GM19043 (cell line): ENCODE results near the gene RANBP9.

Experiments used
- ATAC-seq: cut with Tn5 transposase; IDR thresholded peaks from one replicate; pipeline ENCODE4 v1.9.1; 2021; ENCODE audit warnings: low read depth; ENCODE audit not compliant: unreplicated experiment

Gene RANBP9

GRCh38 chr6:13679996-13680395 is 31.6 kb downstream of the RANBP9 start:
- no peak for ATAC-seq

GRCh38 chr6:13678255-13678983 is 33.2 kb downstream of the RANBP9 start:
- ATAC-seq: no peak

- no peak for ATAC-seq
Observed at GRCh38 chr6:13677878-13678254, 33.8 kb downstream of the RANBP9 start.

- no peak for ATAC-seq
Observed at GRCh38 chr6:13676551-13677156, 35.0 kb downstream of the RANBP9 start.

GRCh38 chr6:13674533-13675190 is 37.0 kb downstream of the RANBP9 start:
- no peak for ATAC-seq

GRCh38 chr6:13673825-13674444 is 37.7 kb downstream of the RANBP9 start:
- ATAC-seq: no peak

- no peak for ATAC-seq
Observed at GRCh38 chr6:13673368-13673767, 38.3 kb downstream of the RANBP9 start.

GRCh38 chr6:13672904-13673303 is 38.7 kb downstream of the RANBP9 start:
- no peak for ATAC-seq

- ATAC-seq: no peak
Observed at GRCh38 chr6:13671548-13672127, 40.0 kb downstream of the RANBP9 start.

- no peak for ATAC-seq
Observed at GRCh38 chr6:13669476-13669875, 42.2 kb downstream of the RANBP9 start.

- ATAC-seq: no peak
Observed at GRCh38 chr6:13668291-13668928, 43.2 kb downstream of the RANBP9 start.

GRCh38 chr6:13667655-13668054 is 44.0 kb downstream of the RANBP9 start:
- no peak for ATAC-seq

GRCh38 chr6:13666194-13667105 is 45.2 kb downstream of the RANBP9 start:
- no peak for ATAC-seq

- no peak for ATAC-seq
Observed at GRCh38 chr6:13664703-13665352, 46.8 kb downstream of the RANBP9 start.

GRCh38 chr6:13663986-13664385 is 47.6 kb downstream of the RANBP9 start:
- ATAC-seq: no peak

GRCh38 chr6:13662651-13663334 is 48.8 kb downstream of the RANBP9 start:
- ATAC-seq: no peak

- no peak for ATAC-seq
Observed at GRCh38 chr6:13661647-13662046, 50.0 kb downstream of the RANBP9 start.

GRCh38 chr6:13660893-13661292 is 50.7 kb downstream of the RANBP9 start:
- ATAC-seq: no peak

- ATAC-seq: no peak
Observed at GRCh38 chr6:13660273-13660672, 51.4 kb downstream of the RANBP9 start.
